Heart left ventricle (tissue), 16 donors: ENCODE results near the gene NOC2L. TPM values are rescaled to one million over a fixed set of nuclear protein-coding genes. Genes with fewer than 3 reads are reported as not detected.

ENCODE experiments used
- ATAC-seq, 4 donors: fragments of 200-7000 bp; cut with Tn5 transposase; one replicate each; pipeline ENCODE4 v1.9.1; 2020 to 2022; ENCODE audit warnings: moderate library complexity in 4 of 4, mild to moderate bottlenecking in 3 of 4, moderate number of reproducible peaks in 1 of 4
- DNase-seq, 5 donors: peaks; one replicate each; pipeline ENCODE4 v3.0.0-alpha.2; 2020
- H3K27ac ChIP-seq, 12 donors: fragments of 200-600 bp; sonication (generic) in 4 of 12; one replicate each; pipeline versions ENCODE4 v1.5.0 to v1.8.0; 2016 to 2022; ENCODE audit warnings: mild to moderate bottlenecking in 2 of 12
- H3K27me3 ChIP-seq, 9 donors: fragments of 200-600 bp; sonication (generic) in 2 of 9; one replicate each; pipeline versions ENCODE4 v1.5.1 to v1.8.0; 2016 to 2022; ENCODE audit warnings: mild to moderate bottlenecking in 3 of 9
- H3K36me3 ChIP-seq, 9 donors: fragments of 200-600 bp; sonication (generic) in 2 of 9; one replicate each; pipeline versions ENCODE4 v1.5.0 to v1.8.0; 2018 to 2022; ENCODE audit warnings: mild to moderate bottlenecking in 2 of 9
- H3K4me1 ChIP-seq, 12 donors: fragments of 200-600 bp; sonication (generic) in 4 of 12; one replicate each; pipeline versions ENCODE4 v1.5.0 to v1.8.0; 2016 to 2022; ENCODE audit warnings: mild to moderate bottlenecking in 3 of 12
- H3K4me3 ChIP-seq, 12 donors: fragments of 200-600 bp; sonication (generic) in 4 of 12; one replicate each; pipeline versions ENCODE4 v1.5.0 to v1.8.0; 2017 to 2022; ENCODE audit warnings: mild to moderate bottlenecking in 9 of 12, moderate library complexity in 4 of 12
- H3K9me3 ChIP-seq, 12 donors: fragments of 200-600 bp; sonication (generic) in 4 of 12; one replicate each; pipeline versions ENCODE4 v1.5.0 to v1.8.0; 2016 to 2022; ENCODE audit warnings: mild to moderate bottlenecking in 1 of 12
- POLR2A ChIP-seq, 2 donors: fragments of 450-650 bp; IDR thresholded peaks; one replicate each; pipeline ENCODE4 v1.6.1; 2017; ENCODE audit warnings: antibody characterized with exemption in 2 of 2, mild to moderate bottlenecking in 2 of 2, moderate library complexity in 2 of 2
- WGBS, 4 donors: extraction: QIAGEN DNeasy Blood & Tissue Kit in 2 of 4; methylation state at CpG; one replicate each; pipeline versions ENCODE4 v1.1.5 to v1.1.7; 2013 to 2018; 5-methylcytosine and 5-hydroxymethylcytosine counted together
- intact Hi-C, 10 donors: fragments of 100-400 bp; cut with DNase I; formaldehyde crosslinking; loops; one replicate each; pipeline versions ENCODE4 v1.11.1 to v1.14.2; 2022
- polyA plus RNA-seq, 2 donors: library from polyadenylated mRNA; stranded (reverse); fragments of 200-250 nt; gene quantifications; one replicate each; pipeline ENCODE4 v1.2.3, GENCODE V29; 2013
- total RNA-seq, 9 donors: library from RNA; depleted of rRNA in 2 of 9; stranded (reverse); fragments of >200 nt in 2 of 9; fragmentation: NEBNext Ultra II Directional in 3 of 9; extraction: Animal tissue kit (Norgen Biotek cat#: 25700) in 3 of 9; gene quantifications; one replicate each; pipeline versions ENCODE4 v1.1.0 to v1.2.4, GENCODE V29; 2016 to 2023
- TF ChIP-seq, protein P1 (sequence below), 12 donors: fragments of 200-600 bp; sonication (generic) in 4 of 12; IDR thresholded peaks; one replicate each; pipeline versions ENCODE4 v1.5.0 to v1.8.0; 2018 to 2022; ENCODE audit warnings: antibody characterized with exemption in 12 of 12, mild to moderate bottlenecking in 5 of 12
- donor health status: ischemic (EF 13 %, LVEDD 7.1; RV severe dilation, severe dysfunction).
- donor health status: healthy with polysubstance abuse.
- donor health status: DM: no; HTN: yes; CAD: no.
- donor health status: DM: no; HTN: no; CAD: no.
- donor health status: ischemic (EF 25% LVEDD 6.9; RV normal size, moderate dysfunction).
- donor health status: ischemic (EF 25% LVEDD 5.7; RV mildly dilated, moderate dysfunction).
- donor health status: healthy.
- donor health status: DM: yes; HTN: yes; CAD: no.
- donor health status: ischemic (EF 35%, LVEDD 5.7; RV mildly dilated, moderate dysfunction).
- donor health status: nonischemic (EF 11% LVEDD 7.7; RV severe dilation, severe dysfunction).
- donor health status: DM: yes; HTN: yes; CAD: no.
- donor health status: PGD.
- donor health status: ischemic (EF 29% LVEDD 5.4; RV normal size, mild dysfunction).
- donor health status: nonischemic (EF 23%, LVEDD 6.1; RV moderate dilation, normal function).

NOC2L gene
- total and polyA plus RNA-seq, 11 donors = 36.0 to 85.3 (median 44.0) TPM

DNA sequence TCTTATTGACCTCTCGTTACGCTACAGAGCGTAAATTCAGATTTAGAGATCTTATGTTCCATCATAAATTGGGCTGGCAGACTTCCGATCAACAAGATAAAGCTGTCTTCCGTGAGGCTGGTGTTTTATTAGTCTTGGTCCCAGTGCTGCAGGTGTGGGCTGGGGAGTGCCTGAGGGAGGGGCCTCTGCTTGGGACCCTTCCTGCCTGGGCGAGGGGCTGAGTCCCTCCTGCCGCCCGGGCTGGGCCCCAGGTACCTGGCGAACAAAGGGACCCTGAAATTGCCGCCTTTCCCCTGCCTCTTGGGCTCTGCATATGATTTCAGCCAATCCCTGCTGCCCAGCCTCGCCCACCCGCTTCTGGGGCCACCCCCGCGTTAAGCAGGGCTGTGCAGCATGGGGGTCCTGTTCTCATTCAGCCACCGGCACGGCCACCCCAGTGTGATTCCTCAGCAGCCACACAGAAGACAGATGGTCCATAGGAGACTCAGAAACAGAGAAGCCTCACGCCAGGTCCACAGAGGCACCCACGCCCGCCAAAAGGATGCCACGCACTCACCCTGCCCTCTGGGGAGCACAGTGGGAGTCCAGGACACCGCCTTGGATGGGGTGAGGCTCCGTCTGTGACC is 41.5 kb downstream of the NOC2L start:
- Histone ChIP-seq H3K27ac (no peak overlapping the region), H3K36me3 (no peaks in the 10 kb centered on the region), H3K9me3 (no peaks in the 10 kb centered on the region), H3K4me3 (no peak overlapping the region), H3K4me1 (peaks cover 0 to 35% (median 13%) of the 10 kb centered on the region in 12 donors), H3K27me3 (peaks cover 15 to 93% (median 35%) of the 10 kb centered on the region in 9 donors)
- 37 to 75% (median 66%) methylated on average over 15 to 22 of the region's 22 CpGs for WGBS, 4 donors
- TF ChIP-seq, protein P1, sequence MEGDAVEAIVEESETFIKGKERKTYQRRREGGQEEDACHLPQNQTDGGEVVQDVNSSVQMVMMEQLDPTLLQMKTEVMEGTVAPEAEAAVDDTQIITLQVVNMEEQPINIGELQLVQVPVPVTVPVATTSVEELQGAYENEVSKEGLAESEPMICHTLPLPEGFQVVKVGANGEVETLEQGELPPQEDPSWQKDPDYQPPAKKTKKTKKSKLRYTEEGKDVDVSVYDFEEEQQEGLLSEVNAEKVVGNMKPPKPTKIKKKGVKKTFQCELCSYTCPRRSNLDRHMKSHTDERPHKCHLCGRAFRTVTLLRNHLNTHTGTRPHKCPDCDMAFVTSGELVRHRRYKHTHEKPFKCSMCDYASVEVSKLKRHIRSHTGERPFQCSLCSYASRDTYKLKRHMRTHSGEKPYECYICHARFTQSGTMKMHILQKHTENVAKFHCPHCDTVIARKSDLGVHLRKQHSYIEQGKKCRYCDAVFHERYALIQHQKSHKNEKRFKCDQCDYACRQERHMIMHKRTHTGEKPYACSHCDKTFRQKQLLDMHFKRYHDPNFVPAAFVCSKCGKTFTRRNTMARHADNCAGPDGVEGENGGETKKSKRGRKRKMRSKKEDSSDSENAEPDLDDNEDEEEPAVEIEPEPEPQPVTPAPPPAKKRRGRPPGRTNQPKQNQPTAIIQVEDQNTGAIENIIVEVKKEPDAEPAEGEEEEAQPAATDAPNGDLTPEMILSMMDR (IDR thresholded peaks at IDR 0.05) = no peak
- no peak for TF ChIP-seq POLR2A (IDR thresholded peaks at IDR 0.05)
- intact Hi-C loops = no loop called here
- DNase-seq (peak in 3 of 5 donors; percentile 18 to 51 (median 19)), ATAC-seq (no peak)

GRCh38 chr1:917076-917459 is 42.0 kb downstream of the NOC2L start:
- H3K4me1 ChIP-seq = peaks cover 0 to 35% (median 13%) of the 10 kb centered on the region in 12 donors
- no peak for ATAC-seq
- H3K27me3 ChIP-seq = peaks cover 15 to 93% (median 35%) of the 10 kb centered on the region in 9 donors
- H3K27ac ChIP-seq = no peak overlapping the region
- no peaks in the 10 kb centered on the region for H3K9me3 ChIP-seq
- peak in 3 of 5 donors; percentile 9 to 37 (median 10) for DNase-seq
- no peaks in the 10 kb centered on the region for H3K36me3 ChIP-seq
- no peak for TF ChIP-seq POLR2A (IDR thresholded peaks at IDR 0.05)
- TF ChIP-seq, protein P1 (IDR thresholded peaks at IDR 0.05) = no peak
- intact Hi-C loops = no loop called here
- 27 to 61% (median 47%) methylated on average over 6 to 7 of the region's 7 CpGs for WGBS, 4 donors
- no peak overlapping the region for H3K4me3 ChIP-seq

DNA sequence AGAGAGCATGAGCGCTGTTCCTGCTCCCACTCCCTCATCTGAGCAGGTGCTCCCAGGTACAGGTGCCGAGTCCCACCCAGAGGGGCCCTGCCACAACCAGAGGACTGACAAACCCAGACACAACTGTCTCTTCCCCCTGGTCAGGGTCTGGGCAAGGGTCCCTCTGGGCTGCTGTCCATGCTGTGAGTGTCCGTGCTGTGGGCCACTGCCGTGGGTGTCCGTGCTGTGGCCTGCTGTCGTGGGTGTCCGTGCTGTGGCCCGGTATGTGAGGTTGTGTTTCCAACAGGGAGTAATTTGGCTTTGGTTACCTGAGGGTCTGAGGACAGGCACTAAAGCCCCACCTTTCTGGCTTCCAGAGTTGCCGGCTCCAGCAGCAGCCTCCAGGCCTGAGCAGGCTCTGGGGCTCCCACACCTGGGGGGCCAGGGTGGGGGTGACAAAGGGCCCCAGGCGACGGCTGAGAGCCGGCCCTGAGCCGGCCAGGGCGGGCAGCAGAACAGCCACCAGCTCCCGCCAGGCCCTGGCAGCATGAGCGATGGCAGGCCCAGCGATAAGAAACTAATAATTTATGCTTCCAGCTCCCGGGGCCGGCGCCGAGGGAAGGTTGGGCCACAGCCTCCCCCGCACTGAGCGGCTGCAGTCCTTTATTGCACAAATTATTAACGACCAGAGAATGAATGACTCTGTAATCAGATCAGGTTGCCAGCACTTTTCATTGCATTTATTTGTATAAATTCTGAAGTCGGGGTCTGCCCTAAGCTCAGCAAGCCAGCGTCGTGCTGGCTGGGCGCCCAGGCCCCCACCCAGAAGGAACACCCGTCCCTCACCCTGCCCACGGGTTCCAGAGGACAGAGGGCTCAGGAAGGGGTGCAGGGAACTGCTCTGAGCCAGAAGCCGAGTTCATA is 42.6 kb downstream of the NOC2L start:
- DNase-seq (peak in 3 of 5 donors; percentile 21 to 58 (median 21)), ATAC-seq (no peak)
- no peak overlapping the region for H3K27ac ChIP-seq
- H3K4me1 ChIP-seq = peaks cover 0 to 30% (median 12%) of the 10 kb centered on the region in 12 donors
- intact Hi-C loops = no loop called here
- no peak for TF ChIP-seq POLR2A (IDR thresholded peaks at IDR 0.05)
- TF ChIP-seq, protein P1 (IDR thresholded peaks at IDR 0.05) = no peak
- no peaks in the 10 kb centered on the region for H3K36me3 ChIP-seq
- WGBS, 4 donors = 32 to 43% (median 43%) methylated on average over 23 to 31 of the region's 31 CpGs
- H3K9me3 ChIP-seq = no peaks in the 10 kb centered on the region
- peaks cover 15 to 96% (median 31%) of the 10 kb centered on the region in 9 donors for H3K27me3 ChIP-seq
- no peak overlapping the region for H3K4me3 ChIP-seq
